Astrocyte (in vitro differentiated cells and primary cell): ENCODE measurements around the gene POLDIP3. TPM values are rescaled to one million over a fixed set of nuclear protein-coding genes. Genes with fewer than 3 reads are reported as not detected.
"Not testable (repeated sequence)": the region's sequence is repeated elsewhere in the genome, so short reads cannot be mapped to it uniquely, and the experiment has no call there.

Experiments used
- DNase-seq: peaks from one replicate; pipeline ENCODE4 v3.0.0-alpha.2; 2010; ENCODE audit warnings: low read depth
- FAIRE-seq: peaks from 2 replicates; lab custom pipeline; 2011; peaks lifted over from hg19 to GRCh38; lab: Jason Lieb, UNC
- H2AFZ ChIP-seq: 2 replicates; pipeline ENCODE4 v1.6.0; 2012; ENCODE audit warnings: low read depth, low read length, inconsistent platforms
- H3K27ac ChIP-seq: 2 replicates; pipeline ENCODE4 v1.5.1; 2011; ENCODE audit warnings: low read depth, low read length, inconsistent platforms
- H3K27me3 ChIP-seq: 2 replicates; pipeline ENCODE4 v1.6.0; 2011; ENCODE audit warnings: low read length, inconsistent platforms; ENCODE audit not compliant: insufficient read depth
- H3K36me3 ChIP-seq: 2 replicates; pipeline ENCODE4 v1.5.1; 2011; ENCODE audit warnings: low read length, inconsistent platforms; ENCODE audit not compliant: insufficient read depth
- H3K4me1 ChIP-seq: 2 replicates; pipeline ENCODE4 v1.5.1; 2011; ENCODE audit warnings: low read length, inconsistent platforms; ENCODE audit not compliant: insufficient read depth
- H3K4me2 ChIP-seq: 2 replicates; pipeline ENCODE4 v1.6.0; 2012; ENCODE audit warnings: low read length, inconsistent platforms
- H3K4me3 ChIP-seq: 2 replicates; pipeline ENCODE4 v1.5.1; 2011; ENCODE audit warnings: low read depth, mild to moderate bottlenecking, low read length, inconsistent platforms; ENCODE audit not compliant: insufficient read depth
- H3K79me2 ChIP-seq: 2 replicates; pipeline ENCODE4 v1.6.0; 2012; ENCODE audit warnings: mild to moderate bottlenecking, low read length, inconsistent platforms; ENCODE audit not compliant: insufficient read depth
- H3K9ac ChIP-seq: 2 replicates; pipeline ENCODE4 v1.6.0; 2012; ENCODE audit warnings: mild to moderate bottlenecking, low read length, inconsistent platforms
- H3K9me3 ChIP-seq: 2 replicates; pipeline ENCODE4 v1.5.1; 2012; ENCODE audit warnings: low read depth, mild to moderate bottlenecking, low read length, inconsistent platforms; ENCODE audit not compliant: insufficient read depth
- H4K20me1 ChIP-seq: 2 replicates; pipeline ENCODE4 v1.6.0; 2012; ENCODE audit warnings: low read length, inconsistent platforms; ENCODE audit not compliant: insufficient read depth
- H3K27ac Mint-ChIP-seq: one replicate; pipeline ENCODE4 v1.8.0; 2021; ENCODE audit warnings: mild to moderate bottlenecking, mixed read lengths; ENCODE audit not compliant: unreplicated experiment
- H3K27me3 Mint-ChIP-seq: one replicate; pipeline ENCODE4 v1.8.0; 2021; ENCODE audit warnings: low read depth, mixed read lengths; ENCODE audit not compliant: unreplicated experiment
- H3K36me3 Mint-ChIP-seq: one replicate; pipeline ENCODE4 v1.8.0; 2021; ENCODE audit warnings: low read depth, mixed read lengths; ENCODE audit not compliant: unreplicated experiment
- H3K4me1 Mint-ChIP-seq: one replicate; pipeline ENCODE4 v1.8.0; 2021; ENCODE audit warnings: low read depth, mixed read lengths; ENCODE audit not compliant: unreplicated experiment
- H3K4me3 Mint-ChIP-seq: one replicate; pipeline ENCODE4 v1.8.0; 2021; ENCODE audit warnings: mild to moderate bottlenecking, moderate library complexity, mixed read lengths; ENCODE audit not compliant: unreplicated experiment
- H3K9me3 Mint-ChIP-seq: one replicate; pipeline ENCODE4 v1.8.0; 2021; ENCODE audit warnings: mild to moderate bottlenecking, mixed read lengths; ENCODE audit not compliant: unreplicated experiment
- EZH2 ChIP-seq: IDR thresholded peaks from 2 replicates; pipeline ENCODE4 v1.6.1; 2012; ENCODE audit warnings: mild to moderate bottlenecking, low read length, inconsistent platforms; ENCODE audit not compliant: insufficient read depth
- total RNA-seq: library from RNA; stranded (reverse); gene quantifications from 2 replicates; pipeline ENCODE4 v1.2.1, GENCODE V29; 2021
- TF ChIP-seq, protein P1 (sequence below): IDR thresholded peaks from 2 replicates; pipeline ENCODE4 v1.5.1; 2011; ENCODE audit warnings: low read depth, mild to moderate bottlenecking, inconsistent platforms, low read length, moderate library complexity; ENCODE audit not compliant: insufficient read depth

The POLDIP3 gene
- total RNA-seq, 1 donor from 2014 or later = 57.1 TPM

DNA sequence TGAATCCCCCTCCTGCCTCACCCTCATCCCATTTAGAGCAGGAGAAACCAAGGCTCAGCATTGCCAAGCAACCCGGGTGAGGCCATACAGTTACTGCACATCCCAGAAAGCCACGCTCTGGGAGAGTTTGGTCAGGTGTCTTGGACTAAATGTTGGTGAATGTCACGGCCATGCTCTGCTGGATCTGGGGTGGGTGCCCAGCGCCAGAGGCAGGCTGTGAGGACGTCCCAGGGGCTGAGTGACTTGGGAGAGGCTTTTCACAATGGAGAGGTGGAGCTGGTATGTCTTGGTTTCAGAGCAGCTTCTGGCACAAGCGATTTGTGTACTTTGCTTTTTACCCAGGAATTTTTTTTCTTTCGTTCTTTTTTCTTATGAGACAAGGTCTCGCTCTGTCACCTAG is 54.3 kb downstream of the POLDIP3 start:
- Histone ChIP-seq H3K36me3 (no peaks in the 10 kb centered on the region), H3K4me1 (no peaks in the 10 kb centered on the region), H3K4me2 (no peak overlapping the region), H3K9me3 (no peaks in the 10 kb centered on the region), H3K9ac (no peak overlapping the region), H3K4me3 (no peak overlapping the region), H3K79me2 (no peaks in the 10 kb centered on the region), H3K27me3 (no peaks in the 10 kb centered on the region), H2AFZ (no peak overlapping the region), H3K27ac (no peak overlapping the region), H4K20me1 (no peaks in the 10 kb centered on the region)
- Mint-ChIP-seq H3K27me3 (peaks cover 2% of the 10 kb centered on the region), H3K4me1 (no peaks in the 10 kb centered on the region), H3K4me3 (no peak overlapping the region), H3K36me3 (no peaks in the 10 kb centered on the region), H3K9me3 (no peaks in the 10 kb centered on the region), H3K27ac (no peak overlapping the region)
- DNase-seq = no peak
- TF ChIP-seq, protein P1, sequence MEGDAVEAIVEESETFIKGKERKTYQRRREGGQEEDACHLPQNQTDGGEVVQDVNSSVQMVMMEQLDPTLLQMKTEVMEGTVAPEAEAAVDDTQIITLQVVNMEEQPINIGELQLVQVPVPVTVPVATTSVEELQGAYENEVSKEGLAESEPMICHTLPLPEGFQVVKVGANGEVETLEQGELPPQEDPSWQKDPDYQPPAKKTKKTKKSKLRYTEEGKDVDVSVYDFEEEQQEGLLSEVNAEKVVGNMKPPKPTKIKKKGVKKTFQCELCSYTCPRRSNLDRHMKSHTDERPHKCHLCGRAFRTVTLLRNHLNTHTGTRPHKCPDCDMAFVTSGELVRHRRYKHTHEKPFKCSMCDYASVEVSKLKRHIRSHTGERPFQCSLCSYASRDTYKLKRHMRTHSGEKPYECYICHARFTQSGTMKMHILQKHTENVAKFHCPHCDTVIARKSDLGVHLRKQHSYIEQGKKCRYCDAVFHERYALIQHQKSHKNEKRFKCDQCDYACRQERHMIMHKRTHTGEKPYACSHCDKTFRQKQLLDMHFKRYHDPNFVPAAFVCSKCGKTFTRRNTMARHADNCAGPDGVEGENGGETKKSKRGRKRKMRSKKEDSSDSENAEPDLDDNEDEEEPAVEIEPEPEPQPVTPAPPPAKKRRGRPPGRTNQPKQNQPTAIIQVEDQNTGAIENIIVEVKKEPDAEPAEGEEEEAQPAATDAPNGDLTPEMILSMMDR = no peak
- no peak for TF ChIP-seq EZH2
- no peak for FAIRE-seq

DNA sequence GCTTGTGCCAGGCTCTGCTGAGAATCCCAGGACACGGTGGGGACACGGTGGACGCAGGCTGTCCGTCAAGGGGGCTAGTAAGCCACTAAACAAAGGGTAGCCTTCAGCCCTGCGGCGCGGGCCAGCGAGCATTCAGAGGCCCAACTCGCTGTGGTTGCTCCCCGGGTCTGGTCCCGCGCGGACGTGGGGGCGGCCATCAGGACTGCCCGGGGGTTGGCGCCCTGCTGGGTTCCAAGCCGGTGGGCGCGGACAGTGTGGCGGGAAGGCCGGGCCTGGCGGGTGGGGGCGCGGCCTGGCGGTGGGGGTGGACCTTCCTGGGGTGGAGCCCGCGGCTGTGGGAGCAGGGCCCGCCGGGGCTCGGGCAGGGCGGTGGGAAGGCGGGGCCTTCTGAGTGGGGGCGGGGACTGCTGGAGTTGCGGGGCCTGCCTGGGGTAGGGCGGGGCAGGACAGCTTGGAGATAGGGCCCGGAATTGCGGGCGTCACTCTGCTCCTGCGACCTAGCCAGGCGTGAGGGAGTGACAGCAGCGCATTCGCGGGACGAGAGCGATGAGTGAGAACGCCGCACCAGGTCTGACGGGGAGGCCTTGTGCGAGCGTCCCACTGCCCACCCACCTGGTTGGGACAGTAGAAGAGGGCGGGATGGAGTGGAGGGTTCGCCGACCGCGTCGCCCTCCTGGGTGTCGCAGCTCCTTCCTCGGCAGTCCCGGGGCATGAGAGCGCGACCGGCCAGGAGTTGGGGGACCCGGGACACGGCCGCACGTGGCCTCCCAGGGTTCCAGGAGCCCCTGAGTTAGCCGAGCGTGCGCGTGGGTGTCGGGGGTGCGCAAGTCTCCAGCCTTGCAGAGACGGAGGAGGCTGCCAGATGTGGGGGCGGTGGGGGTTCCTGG is 61.0 kb downstream of the POLDIP3 start, which contains the start of gene SERHL2:
Gene SERHL2, plus strand, starts transcription at position 482 of the 887 bp plus-strand sequence. Its CDS starts 65 bp downstream, at position 547.
- H3K27me3 Mint-ChIP-seq = peaks cover 25% of the 10 kb centered on the region
- no peak for FAIRE-seq

DNA sequence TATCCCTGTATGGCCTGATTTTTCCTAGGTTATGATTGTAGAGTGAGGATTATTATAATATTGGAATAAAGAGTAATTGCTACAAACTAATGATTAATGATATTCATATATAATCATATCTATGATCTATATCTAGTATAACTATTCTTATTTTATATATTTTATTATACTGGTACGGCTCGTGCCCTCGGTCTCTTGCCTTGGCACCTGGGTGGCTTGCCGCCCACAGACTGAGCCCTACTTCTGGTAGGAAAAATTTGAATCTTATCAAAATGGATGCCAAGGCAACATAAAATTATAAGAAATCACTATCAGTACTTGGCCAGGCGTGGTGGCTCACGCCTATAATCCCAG is 62.4 kb downstream of the POLDIP3 start:
- H3K27me3 ChIP-seq, DNase-seq, H3K4me1 Mint-ChIP-seq, H3K9ac ChIP-seq, H3K4me3 Mint-ChIP-seq, H3K36me3 Mint-ChIP-seq, H3K27ac ChIP-seq, H3K4me2 ChIP-seq, FAIRE-seq, H3K79me2 ChIP-seq, H3K9me3 ChIP-seq, H3K27ac Mint-ChIP-seq, H3K36me3 ChIP-seq, H4K20me1 ChIP-seq, H3K4me1 ChIP-seq, H2AFZ ChIP-seq, H3K4me3 ChIP-seq, H3K9me3 Mint-ChIP-seq: not testable (repeated sequence)
- peaks cover 35% of the 10 kb centered on the region for H3K27me3 Mint-ChIP-seq

More for the DNA sequence above, 61.0 kb downstream of the POLDIP3 start, which contains the start of gene SERHL2:
- Mint-ChIP-seq H3K4me1 (no peaks in the 10 kb centered on the region), H3K9me3 (no peaks in the 10 kb centered on the region), H3K36me3 (no peaks in the 10 kb centered on the region), H3K4me3 (peak within 1 kb of the TSS; percentile 81), H3K27ac (peak within 1 kb of the TSS; percentile 7)
- H4K20me1 ChIP-seq = no peaks in the 10 kb centered on the region
- peak; percentile 48 for DNase-seq
- H3K9me3 ChIP-seq = no peaks in the 10 kb centered on the region
- H3K27me3 ChIP-seq = peaks cover 9% of the 10 kb centered on the region
- peak within 1 kb of the TSS; percentile 100 for H2AFZ ChIP-seq
- TF ChIP-seq EZH2 = no peak
- TF ChIP-seq, protein P1 = no peak
- no peak within 1 kb of the TSS for H3K27ac ChIP-seq
- peak within 1 kb of the TSS; percentile 72 for H3K4me3 ChIP-seq
- H3K36me3 ChIP-seq = no peaks in the 10 kb centered on the region
- peaks cover 6% of the 10 kb centered on the region for H3K4me1 ChIP-seq
- H3K9ac ChIP-seq = peak within 1 kb of the TSS; percentile 72
- H3K4me2 ChIP-seq = peak within 1 kb of the TSS; percentile 99
- H3K79me2 ChIP-seq = no peaks in the 10 kb centered on the region
